GM23338 (cell line): ENCODE measurements around the gene CLDN11. TPM values are rescaled to one million over a fixed set of nuclear protein-coding genes. Genes with fewer than 3 reads are reported as not detected.

Experiments used
- ATAC-seq: fragments of 200-7000 bp; cut with Tn5 transposase; 3 replicates; pipeline ENCODE4 v1.9.1; 2020
- DNase-seq: peaks from one replicate; pipeline ENCODE4 v3.0.0-alpha.2; 2015; ENCODE audit warnings: low spot score
- H2AFZ ChIP-seq: fragments of 200-600 bp; sonication (generic); 2 replicates; pipeline ENCODE4 v1.8.0; 2016; ENCODE audit warnings: antibody characterized with exemption, mild to moderate bottlenecking, moderate library complexity
- H3F3A ChIP-seq: fragments of 200-600 bp; sonication (generic); replicated peaks from 2 replicates; pipeline ENCODE4 v1.8.0; 2017; ENCODE audit warnings: antibody characterized with exemption, mixed run types, low read depth
- H3K27ac ChIP-seq: fragments of 200-600 bp; sonication (generic); 2 replicates; pipeline ENCODE4 v1.6.1; 2016; ENCODE audit warnings: low read depth
- H3K27me3 ChIP-seq: fragments of 200-600 bp; sonication (generic); 2 replicates; pipeline ENCODE4 v1.8.0; 2016; ENCODE audit warnings: mild to moderate bottlenecking, mixed run types, moderate library complexity; ENCODE audit not compliant: insufficient read depth
- H3K36me3 ChIP-seq: fragments of 200-600 bp; sonication (generic); 2 replicates; pipeline ENCODE4 v1.8.0; 2016; ENCODE audit warnings: mild to moderate bottlenecking; ENCODE audit not compliant: insufficient read depth
- H3K4me1 ChIP-seq: fragments of 200-600 bp; sonication (generic); 2 replicates; pipeline ENCODE4 v1.8.0; 2016; ENCODE audit warnings: mild to moderate bottlenecking, moderate library complexity; ENCODE audit not compliant: insufficient read depth
- H3K4me2 ChIP-seq: fragments of 200-600 bp; sonication (generic); 2 replicates; pipeline ENCODE4 v1.7.1; 2017; ENCODE audit warnings: mixed run types
- H3K4me3 ChIP-seq: fragments of 200-600 bp; sonication (generic); 2 replicates; pipeline ENCODE4 v1.6.1; 2016; ENCODE audit warnings: mixed run types
- H3K79me2 ChIP-seq: fragments of 200-600 bp; sonication (generic); replicated peaks from 2 replicates; pipeline ENCODE4 v1.8.0; 2017; ENCODE audit warnings: mild to moderate bottlenecking; ENCODE audit not compliant: insufficient read depth
- H3K9me2 ChIP-seq: fragments of 200-600 bp; sonication (generic); 2 replicates; pipeline ENCODE4 v1.8.0; 2017; ENCODE audit not compliant: insufficient read depth
- H4K20me1 ChIP-seq: fragments of 200-600 bp; sonication (generic); replicated peaks from 2 replicates; pipeline ENCODE4 v1.8.0; 2017; ENCODE audit warnings: mild to moderate bottlenecking; ENCODE audit not compliant: insufficient read depth
- H3K27ac Mint-ChIP-seq: 2 replicates; pipeline ENCODE4 v1.8.0; 2020; ENCODE audit warnings: inconsistent platforms, mild to moderate bottlenecking, moderate library complexity, mixed read lengths
- H3K27me3 Mint-ChIP-seq: 3 replicates; pipeline ENCODE4 v1.8.0; 2022; ENCODE audit warnings: low read depth, mild to moderate bottlenecking, moderate library complexity, mixed read lengths, inconsistent platforms; ENCODE audit not compliant: insufficient read depth, poor library complexity
- H3K36me3 Mint-ChIP-seq: 3 replicates; pipeline ENCODE4 v1.8.0; 2021; ENCODE audit warnings: low read depth, mild to moderate bottlenecking, inconsistent platforms, moderate library complexity, mixed read lengths
- H3K4me1 Mint-ChIP-seq: 3 replicates; pipeline ENCODE4 v1.8.0; 2020; ENCODE audit warnings: mild to moderate bottlenecking, inconsistent platforms, mixed read lengths
- H3K4me3 Mint-ChIP-seq: 3 replicates; pipeline ENCODE4 v1.8.0; 2021; ENCODE audit warnings: moderate library complexity, mild to moderate bottlenecking, inconsistent platforms, mixed read lengths
- H3K9me3 Mint-ChIP-seq: 3 replicates; pipeline ENCODE4 v1.8.0; 2020; ENCODE audit warnings: moderate library complexity, mild to moderate bottlenecking, inconsistent platforms, mixed read lengths
- CREB1 ChIP-seq: fragments of 250-450 bp; sonication (Bioruptor Pico); IDR thresholded peaks from 2 replicates; pipeline ENCODE4 v1.5.0; 2020; ENCODE audit warnings: low read depth, mild to moderate bottlenecking, moderate library complexity
- ETS1 ChIP-seq: IDR thresholded peaks from 2 replicates; pipeline ENCODE4 v1.6.1; 2016; ENCODE audit warnings: antibody characterized with exemption
- EZH2 ChIP-seq: fragments of 200-600 bp; sonication (generic); IDR thresholded peaks from one replicate; pipeline ENCODE4 v1.8.0; 2017; ENCODE audit warnings: antibody characterized with exemption, mild to moderate bottlenecking, low read depth; ENCODE audit not compliant: unreplicated experiment
- EZH2phosphoT487 ChIP-seq: fragments of 200-600 bp; sonication (generic); IDR thresholded peaks from one replicate; pipeline ENCODE4 v1.8.1; 2018; ENCODE audit warnings: antibody characterized with exemption; ENCODE audit not compliant: unreplicated experiment
- JUNB ChIP-seq: IDR thresholded peaks from one replicate; pipeline ENCODE4 v1.6.1; 2016; ENCODE audit warnings: antibody characterized with exemption; ENCODE audit not compliant: unreplicated experiment
- NANOG ChIP-seq: IDR thresholded peaks from 2 replicates; pipeline ENCODE4 v1.6.1; 2016; ENCODE audit warnings: antibody characterized with exemption, borderline replicate concordance
- POLR2AphosphoS5 ChIP-seq: IDR thresholded peaks from 2 replicates; pipeline ENCODE4 v1.6.1; 2016; ENCODE audit warnings: antibody characterized with exemption, low read depth
- STAT1 ChIP-seq: IDR thresholded peaks from one replicate; pipeline ENCODE4 v1.6.1; 2016; ENCODE audit warnings: antibody characterized with exemption; ENCODE audit not compliant: unreplicated experiment
- ZNF114 ChIP-seq: fragments of 250-450 bp; sonication (Bioruptor Pico); IDR thresholded peaks from 2 replicates; pipeline ENCODE4 v1.5.0; 2020; ENCODE audit warnings: mild to moderate bottlenecking, moderate library complexity
- polyA plus RNA-seq: library from polyadenylated mRNA; unstranded; fragments of >200 nt; fragmentation: Nextera tagmentation; extraction: Ambion mirVana; gene quantifications from 2 replicates; pipeline ENCODE4 v1.2.1, GENCODE V29; 2016
- total RNA-seq: library from RNA; depleted of rRNA; stranded (reverse); fragments of >200 nt; shearing (Covaris generic); gene quantifications from 2 replicates; pipeline ENCODE4 v1.2.3, GENCODE V29; 2014
- TF ChIP-seq, protein P1 (sequence below), 2 experiments: fragments of 200-600 bp in 1 of 2; sonication (generic) in 1 of 2; conservative IDR thresholded peaks; 2 replicates each; pipeline versions ENCODE4 v1.5.1 to v1.6.1; 2016 to 2017; ENCODE audit warnings: antibody characterized with exemption in 2 of 2, low read depth in 2 of 2, mild to moderate bottlenecking in 2 of 2, moderate library complexity in 1 of 2
- TF ChIP-seq, protein P2 (sequence below): IDR thresholded peaks from one replicate; pipeline ENCODE4 v1.6.1; 2018; ENCODE audit warnings: antibody characterized with exemption; ENCODE audit not compliant: unreplicated experiment

Gene CLDN11
- total and polyA plus RNA-seq, 2 experiments from 2014 or later = 5.2 to 8.3 TPM

DNA sequence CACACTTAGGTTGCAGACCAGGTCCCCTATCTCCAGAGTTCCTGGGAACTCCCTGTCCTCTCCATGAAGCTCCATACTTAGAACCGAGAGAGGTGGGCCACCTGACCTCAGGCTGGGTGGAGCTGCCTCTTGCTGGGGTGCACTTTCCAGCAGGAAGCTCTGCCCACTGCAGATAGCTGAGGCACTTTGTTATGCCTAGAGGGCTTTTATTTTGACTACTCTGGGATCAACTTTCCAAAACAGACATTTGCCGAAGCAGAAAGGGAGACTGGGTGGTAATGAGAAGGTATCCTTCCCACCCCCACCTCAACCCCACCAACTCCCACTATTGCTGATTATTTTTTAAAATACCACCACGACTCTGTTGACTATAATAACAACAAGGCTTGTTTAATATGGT is 54.7 kb downstream of the CLDN11 start:
- Histone ChIP-seq H3K9me2 (no peaks in the 10 kb centered on the region), H2AFZ (no peak overlapping the region), H3K4me1 (peaks cover 6% of the 10 kb centered on the region; the same call in 1 of the 2 replicates), H3K4me2 (no peak overlapping the region), H3F3A (no peaks in the 10 kb centered on the region), H3K4me3 (no peak overlapping the region), H3K27me3 (no peaks in the 10 kb centered on the region), H3K36me3 (no peaks in the 10 kb centered on the region), H3K79me2 (no peaks in the 10 kb centered on the region), H3K27ac (no peak overlapping the region), H4K20me1 (no peaks in the 10 kb centered on the region)
- DNase-seq (no peak), ATAC-seq (no peak)
- Mint-ChIP-seq H3K27me3 (no peaks in the 10 kb centered on the region), H3K4me1 (peaks cover 30% of the 10 kb centered on the region), H3K27ac (no peak overlapping the region), H3K36me3 (no peaks in the 10 kb centered on the region), H3K9me3 (no peaks in the 10 kb centered on the region), H3K4me3 (no peak overlapping the region)
- TF ChIP-seq POLR2AphosphoS5 = no peak
- no peak for TF ChIP-seq EZH2phosphoT487
- TF ChIP-seq, protein P1, sequence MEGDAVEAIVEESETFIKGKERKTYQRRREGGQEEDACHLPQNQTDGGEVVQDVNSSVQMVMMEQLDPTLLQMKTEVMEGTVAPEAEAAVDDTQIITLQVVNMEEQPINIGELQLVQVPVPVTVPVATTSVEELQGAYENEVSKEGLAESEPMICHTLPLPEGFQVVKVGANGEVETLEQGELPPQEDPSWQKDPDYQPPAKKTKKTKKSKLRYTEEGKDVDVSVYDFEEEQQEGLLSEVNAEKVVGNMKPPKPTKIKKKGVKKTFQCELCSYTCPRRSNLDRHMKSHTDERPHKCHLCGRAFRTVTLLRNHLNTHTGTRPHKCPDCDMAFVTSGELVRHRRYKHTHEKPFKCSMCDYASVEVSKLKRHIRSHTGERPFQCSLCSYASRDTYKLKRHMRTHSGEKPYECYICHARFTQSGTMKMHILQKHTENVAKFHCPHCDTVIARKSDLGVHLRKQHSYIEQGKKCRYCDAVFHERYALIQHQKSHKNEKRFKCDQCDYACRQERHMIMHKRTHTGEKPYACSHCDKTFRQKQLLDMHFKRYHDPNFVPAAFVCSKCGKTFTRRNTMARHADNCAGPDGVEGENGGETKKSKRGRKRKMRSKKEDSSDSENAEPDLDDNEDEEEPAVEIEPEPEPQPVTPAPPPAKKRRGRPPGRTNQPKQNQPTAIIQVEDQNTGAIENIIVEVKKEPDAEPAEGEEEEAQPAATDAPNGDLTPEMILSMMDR (conservative IDR thresholded peaks at IDR 0.05; ENCODE audit: low read depth in 2 of 2) = no peak
- no peak for TF ChIP-seq ZNF114 (CRISPR knock-in tag)
- no peak for TF ChIP-seq ETS1
- no peak for TF ChIP-seq NANOG

GRCh38 chr3:170475092-170475685 is 56.5 kb downstream of the CLDN11 start:
- no peak overlapping the region for H3K27ac Mint-ChIP-seq
- Histone ChIP-seq H3F3A (no peaks in the 10 kb centered on the region), H3K9me2 (no peaks in the 10 kb centered on the region), H3K4me1 (peaks cover 6% of the 10 kb centered on the region; the same call in 1 of the 2 replicates), H4K20me1 (no peaks in the 10 kb centered on the region), H3K4me3 (no peak overlapping the region), H3K36me3 (no peaks in the 10 kb centered on the region), H3K79me2 (no peaks in the 10 kb centered on the region), H3K4me2 (no peak overlapping the region), H2AFZ (no peak overlapping the region), H3K27me3 (no peaks in the 10 kb centered on the region), H3K27ac (no peak overlapping the region)
- H3K36me3 Mint-ChIP-seq = no peaks in the 10 kb centered on the region
- DNase-seq = no peak
- ATAC-seq = no peak
- H3K9me3 Mint-ChIP-seq = no peaks in the 10 kb centered on the region
- TF ChIP-seq EZH2 = no peak
- H3K4me3 Mint-ChIP-seq = no peak overlapping the region
- peaks cover 24% of the 10 kb centered on the region for H3K4me1 Mint-ChIP-seq
- H3K27me3 Mint-ChIP-seq = no peaks in the 10 kb centered on the region

- H3K27me3 ChIP-seq = no peaks in the 10 kb centered on the region
- H3K27ac Mint-ChIP-seq = no peak overlapping the region
- H3K4me2 ChIP-seq = no peak overlapping the region
- no peak overlapping the region for H3K4me3 ChIP-seq
- H3K4me3 Mint-ChIP-seq = no peak overlapping the region
- no peaks in the 10 kb centered on the region for H3F3A ChIP-seq
- H3K27me3 Mint-ChIP-seq = no peaks in the 10 kb centered on the region
- H2AFZ ChIP-seq = peak overlapping the region; percentile 25; the same call in 1 of the 2 replicates
- H3K79me2 ChIP-seq = no peaks in the 10 kb centered on the region
- DNase-seq (no peak), ATAC-seq (peak; percentile 73)
- no peaks in the 10 kb centered on the region; the same call in 1 of the 2 replicates for H3K4me1 ChIP-seq
- no peak overlapping the region for H3K27ac ChIP-seq
- peaks cover 14% of the 10 kb centered on the region; the same call in 2 of the 3 replicates for H3K4me1 Mint-ChIP-seq
- no peaks in the 10 kb centered on the region for H4K20me1 ChIP-seq
- H3K36me3 ChIP-seq = no peaks in the 10 kb centered on the region
- no peaks in the 10 kb centered on the region for H3K36me3 Mint-ChIP-seq
- no peaks in the 10 kb centered on the region for H3K9me2 ChIP-seq
- no peaks in the 10 kb centered on the region for H3K9me3 Mint-ChIP-seq
- TF ChIP-seq, protein P1 (conservative IDR thresholded peaks at IDR 0.05; ENCODE audit: low read depth in 2 of 2) = no peak
- TF ChIP-seq STAT1 (no peak), JUNB (no peak), CREB1 (CRISPR knock-in tag) (no peak)
- TF ChIP-seq, protein P2, sequence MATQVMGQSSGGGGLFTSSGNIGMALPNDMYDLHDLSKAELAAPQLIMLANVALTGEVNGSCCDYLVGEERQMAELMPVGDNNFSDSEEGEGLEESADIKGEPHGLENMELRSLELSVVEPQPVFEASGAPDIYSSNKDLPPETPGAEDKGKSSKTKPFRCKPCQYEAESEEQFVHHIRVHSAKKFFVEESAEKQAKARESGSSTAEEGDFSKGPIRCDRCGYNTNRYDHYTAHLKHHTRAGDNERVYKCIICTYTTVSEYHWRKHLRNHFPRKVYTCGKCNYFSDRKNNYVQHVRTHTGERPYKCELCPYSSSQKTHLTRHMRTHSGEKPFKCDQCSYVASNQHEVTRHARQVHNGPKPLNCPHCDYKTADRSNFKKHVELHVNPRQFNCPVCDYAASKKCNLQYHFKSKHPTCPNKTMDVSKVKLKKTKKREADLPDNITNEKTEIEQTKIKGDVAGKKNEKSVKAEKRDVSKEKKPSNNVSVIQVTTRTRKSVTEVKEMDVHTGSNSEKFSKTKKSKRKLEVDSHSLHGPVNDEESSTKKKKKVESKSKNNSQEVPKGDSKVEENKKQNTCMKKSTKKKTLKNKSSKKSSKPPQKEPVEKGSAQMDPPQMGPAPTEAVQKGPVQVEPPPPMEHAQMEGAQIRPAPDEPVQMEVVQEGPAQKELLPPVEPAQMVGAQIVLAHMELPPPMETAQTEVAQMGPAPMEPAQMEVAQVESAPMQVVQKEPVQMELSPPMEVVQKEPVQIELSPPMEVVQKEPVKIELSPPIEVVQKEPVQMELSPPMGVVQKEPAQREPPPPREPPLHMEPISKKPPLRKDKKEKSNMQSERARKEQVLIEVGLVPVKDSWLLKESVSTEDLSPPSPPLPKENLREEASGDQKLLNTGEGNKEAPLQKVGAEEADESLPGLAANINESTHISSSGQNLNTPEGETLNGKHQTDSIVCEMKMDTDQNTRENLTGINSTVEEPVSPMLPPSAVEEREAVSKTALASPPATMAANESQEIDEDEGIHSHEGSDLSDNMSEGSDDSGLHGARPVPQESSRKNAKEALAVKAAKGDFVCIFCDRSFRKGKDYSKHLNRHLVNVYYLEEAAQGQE = no peak
These were observed 57.6 kb downstream of the CLDN11 start for GRCh38 chr3:170476291-170476690.
